ENCODE results near the gene UNG.

UNG gene

DNA sequence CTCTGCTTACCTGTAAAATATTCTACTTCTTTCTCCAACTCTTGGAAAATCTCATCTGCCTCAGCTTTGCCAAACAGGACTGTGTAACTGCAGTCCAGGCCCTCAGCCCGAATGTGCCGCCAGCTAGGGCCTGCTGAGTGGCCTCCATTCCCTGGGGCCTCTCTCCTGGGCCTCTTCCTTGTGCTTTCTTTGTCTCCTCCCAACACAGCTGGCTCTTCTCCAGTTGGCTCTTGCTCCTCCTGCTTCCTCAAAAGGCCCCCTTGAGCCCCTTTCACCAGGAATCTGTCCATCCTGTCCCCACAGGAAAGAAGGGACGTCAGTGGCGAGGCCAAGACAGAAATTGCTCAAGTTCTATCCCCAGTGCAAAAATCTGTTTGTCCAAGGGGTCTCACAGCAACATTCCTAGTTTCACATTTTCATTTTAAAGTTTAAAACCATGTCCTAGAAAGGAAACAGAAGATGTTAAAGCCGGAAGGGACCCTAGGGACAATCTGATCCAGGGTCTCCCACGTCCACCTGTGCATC, 4.8 kb upstream of the UNG start:
- no peak for DNase-seq

DNA sequence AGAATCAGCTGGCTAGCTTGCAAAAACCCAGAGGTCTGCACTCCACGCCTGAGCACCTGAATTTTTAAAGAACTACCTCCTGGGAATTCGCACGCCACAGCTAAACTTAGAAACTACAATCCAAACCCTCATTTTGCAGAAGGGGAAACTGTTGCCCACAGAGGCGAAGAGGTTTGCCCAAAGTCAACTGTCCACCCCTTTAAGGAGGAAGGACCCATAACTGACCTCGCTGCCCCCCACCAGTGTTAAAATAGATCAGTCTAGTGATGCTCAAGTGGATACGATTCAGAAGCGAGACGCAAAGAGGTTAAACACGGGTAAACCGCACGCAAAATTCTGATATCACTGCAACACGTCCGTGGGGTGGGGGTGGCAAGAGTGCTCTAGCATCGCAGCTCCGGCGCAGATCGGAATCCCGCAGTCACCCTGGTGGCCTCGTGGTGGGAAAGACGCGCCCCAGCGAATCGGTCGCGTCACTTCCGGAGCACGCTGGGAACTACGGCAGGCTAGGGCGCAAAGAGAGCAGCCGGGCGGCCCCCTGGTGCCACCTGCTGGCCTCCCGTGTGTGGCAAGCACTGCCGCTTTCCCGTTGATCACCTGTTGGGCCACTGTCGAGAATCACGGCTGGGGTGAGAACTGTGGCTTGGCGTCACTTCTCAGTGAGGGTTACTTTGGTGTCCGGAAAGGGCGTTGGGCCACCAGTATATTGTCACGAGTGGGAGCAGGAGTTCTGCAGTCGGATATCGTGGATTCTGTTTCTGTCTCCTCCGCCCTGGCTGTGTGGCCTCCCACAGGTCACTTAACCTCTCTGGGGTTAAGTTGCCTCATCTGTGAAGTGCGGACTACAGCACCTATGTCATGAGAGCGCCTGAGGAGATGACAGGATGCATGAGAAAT, 4.1 kb upstream of the UNG start, which contains the start of gene ALKBH2:
Gene ALKBH2, minus strand, starts transcription at position 451 of the 897 bp plus-strand sequence. CDS start 686 bp downstream, outside the sequence.
- peak; percentile 78 to 90 for DNase-seq

DNA sequence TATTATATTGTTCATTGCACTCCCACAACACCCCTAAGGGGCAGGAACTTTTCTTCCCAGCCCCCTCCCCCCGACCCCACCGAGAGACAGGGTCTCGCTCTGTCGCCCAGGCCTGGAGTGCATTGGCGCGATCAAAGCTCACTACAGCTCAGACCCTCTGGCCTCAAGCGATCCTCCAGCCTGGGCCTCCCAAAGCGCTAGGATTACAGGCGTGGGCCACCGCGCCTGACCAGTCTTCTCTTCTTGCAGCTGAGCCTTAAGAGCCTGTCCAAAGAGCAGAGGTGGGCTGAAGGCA, 310 bp upstream of the UNG start:
- DNase-seq, result no peak

DNA sequence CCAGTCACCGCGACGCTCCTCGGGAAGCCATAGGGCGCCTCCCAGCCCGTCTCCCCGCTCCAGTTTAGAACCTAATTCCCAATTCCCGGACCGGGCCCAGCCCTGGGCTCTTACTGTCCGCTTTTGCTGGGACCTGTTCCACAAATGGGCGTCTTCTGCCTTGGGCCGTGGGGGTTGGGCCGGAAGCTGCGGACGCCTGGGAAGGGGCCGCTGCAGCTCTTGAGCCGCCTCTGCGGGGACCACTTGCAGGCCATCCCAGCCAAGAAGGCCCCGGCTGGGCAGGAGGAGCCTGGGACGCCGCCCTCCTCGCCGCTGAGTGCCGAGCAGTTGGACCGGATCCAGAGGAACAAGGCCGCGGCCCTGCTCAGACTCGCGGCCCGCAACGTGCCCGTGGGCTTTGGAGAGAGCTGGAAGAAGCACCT, 797 bp downstream of the UNG start:
- no peak for DNase-seq

GRCh38 chr12:109098651-109099050, 1.3 kb downstream of the UNG start:
- no peak for DNase-seq

- DNase-seq, result no peak
These were observed 2.1 kb downstream of the UNG start for GRCh38 chr12:109099431-109100020.

- no peak for DNase-seq
These were observed 3.3 kb downstream of the UNG start for GRCh38 chr12:109100741-109101140.

GRCh38 chr12:109102491-109102890, 5.1 kb downstream of the UNG start:
- DNase-seq, result no peak

GRCh38 chr12:109105176-109105575, 7.8 kb downstream of the UNG start:
- no peak for DNase-seq

DNA sequence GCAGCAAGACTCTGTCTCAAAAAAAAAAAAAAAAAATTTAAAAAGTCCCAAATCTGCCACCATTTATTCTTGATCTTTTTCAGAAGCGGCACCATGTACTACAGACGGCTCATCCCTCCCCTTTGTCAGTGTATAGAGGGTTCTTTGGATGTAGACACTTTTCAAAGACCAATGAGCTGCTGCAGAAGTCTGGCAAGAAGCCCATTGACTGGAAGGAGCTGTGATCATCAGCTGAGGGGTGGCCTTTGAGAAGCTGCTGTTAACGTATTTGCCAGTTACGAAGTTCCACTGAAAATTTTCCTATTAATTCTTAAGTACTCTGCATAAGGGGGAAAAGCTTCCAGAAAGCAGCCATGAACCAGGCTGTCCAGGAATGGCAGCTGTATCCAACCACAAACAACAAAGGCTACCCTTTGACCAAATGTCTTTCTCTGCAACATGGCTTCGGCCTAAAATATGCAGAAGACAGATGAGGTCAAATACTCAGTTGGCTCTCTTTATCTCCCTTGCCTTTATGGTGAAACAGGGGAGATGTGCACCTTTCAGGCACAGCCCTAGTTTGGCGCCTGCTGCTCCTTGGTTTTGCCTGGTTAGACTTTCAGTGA, 12.5 kb downstream of the UNG start:
- DNase-seq, result no peak

DNA sequence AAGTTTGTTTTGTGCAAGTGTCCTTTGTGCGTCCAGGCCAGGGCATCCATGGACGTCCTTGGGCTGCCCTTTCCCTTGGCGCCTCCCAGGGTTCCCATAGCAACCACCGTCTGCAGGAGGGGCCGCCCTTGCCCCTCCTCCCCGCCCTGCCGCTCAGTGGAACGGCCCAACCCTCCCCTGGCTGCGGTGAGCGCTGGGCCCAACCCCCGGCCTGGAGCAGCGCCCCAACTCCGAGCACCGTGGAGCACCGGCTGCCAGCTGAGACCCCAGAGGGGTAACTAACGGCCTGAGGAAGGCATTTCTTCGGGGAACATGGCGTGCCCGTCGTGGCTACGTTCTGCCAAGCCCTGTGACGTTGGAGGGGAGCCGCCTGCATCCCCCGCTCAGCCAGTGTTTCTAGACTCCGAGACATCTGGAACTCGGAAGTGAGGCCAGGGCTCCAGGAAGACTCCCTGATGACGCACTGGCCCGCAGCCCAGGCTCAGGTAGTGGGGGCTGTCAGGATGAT, 13.6 kb downstream of the UNG start:
- DNase-seq, result peak; percentile 70 to 91

DNA sequence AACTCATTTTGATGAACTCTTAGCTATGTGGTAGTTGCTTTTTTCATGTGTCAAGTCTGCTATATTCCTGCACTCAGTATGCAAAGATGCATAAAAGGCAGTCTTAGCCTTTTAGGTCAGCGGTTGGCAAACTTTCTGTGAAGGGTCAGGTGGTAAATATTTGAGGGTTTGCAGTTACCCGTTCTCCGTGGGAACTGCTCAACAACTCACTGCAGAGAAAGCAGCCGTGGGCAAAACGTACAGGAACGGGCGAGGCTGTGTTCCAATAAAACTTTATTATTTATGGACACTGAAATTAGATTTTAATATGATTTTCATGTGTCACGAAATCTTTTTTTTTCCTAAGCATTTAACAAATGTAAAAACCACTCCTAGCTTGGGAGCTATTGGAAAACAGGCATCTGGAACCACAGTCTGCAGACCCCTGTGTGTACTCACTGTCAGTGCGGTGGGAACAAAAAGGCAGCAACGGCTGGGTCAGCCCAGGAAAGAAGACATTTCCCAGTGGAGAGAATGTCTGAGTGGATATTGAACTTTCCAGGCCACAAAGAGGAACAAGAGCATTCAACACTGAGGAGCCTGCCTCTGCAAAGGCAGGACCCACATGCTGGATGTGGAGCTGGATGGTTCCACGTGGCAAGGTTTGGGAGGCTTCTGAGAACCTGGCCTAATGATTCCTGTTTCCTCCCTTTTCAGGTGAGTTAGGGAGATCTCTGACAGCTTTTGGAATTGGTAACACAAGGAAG, 15.5 kb downstream of the UNG start:
- no peak for DNase-seq

DNA sequence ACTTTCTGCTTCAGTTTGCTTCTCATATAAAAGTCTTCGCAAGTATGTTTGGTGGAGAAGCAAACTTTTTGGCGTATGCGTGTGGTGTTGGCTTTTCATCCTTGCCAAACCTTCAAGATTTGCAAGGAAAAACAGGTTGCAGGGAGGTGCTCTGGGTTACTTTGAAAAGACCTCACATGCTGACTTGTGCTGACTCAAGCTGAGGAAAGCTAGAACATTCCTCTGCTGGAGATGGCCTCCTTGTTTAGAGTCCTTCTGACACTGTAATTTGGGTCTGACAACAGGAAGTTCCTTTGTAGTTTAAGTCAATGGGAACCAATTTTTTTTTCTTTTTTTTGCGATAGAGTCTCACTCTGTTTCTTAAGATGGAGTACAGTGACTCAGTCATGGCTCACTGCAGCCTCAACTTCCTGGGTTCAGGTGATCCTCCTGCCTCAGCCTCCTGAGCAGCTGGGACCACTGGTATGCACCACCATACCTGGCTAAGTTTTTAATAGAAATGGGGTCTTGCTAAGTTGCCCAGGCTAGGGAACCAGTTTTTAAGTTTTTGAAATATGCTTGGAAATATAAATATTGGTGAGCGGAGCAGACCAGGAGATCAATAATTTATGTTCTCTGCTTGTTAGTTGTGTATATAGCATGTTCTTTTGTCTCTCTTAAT, 16.4 kb downstream of the UNG start:
- DNase-seq, result no peak

DNA sequence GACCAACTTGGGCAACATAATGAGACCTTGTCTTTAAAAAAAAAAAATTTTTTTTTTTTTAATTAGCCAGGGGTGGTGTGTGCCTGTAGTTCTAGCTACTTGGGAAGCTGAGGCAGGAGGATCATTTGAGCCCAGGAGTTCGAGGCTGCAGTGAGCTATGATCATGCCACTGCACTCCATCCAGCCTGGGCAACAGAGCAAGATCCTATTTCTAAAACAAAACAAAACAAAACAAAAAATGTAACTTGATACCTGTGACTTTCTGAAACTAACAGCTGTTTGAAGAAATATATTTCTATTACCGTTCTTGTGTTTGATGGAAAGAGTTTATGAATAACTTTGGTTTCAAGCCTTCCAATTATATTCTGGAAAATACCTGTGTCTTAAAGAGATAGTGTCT, 17.2 kb downstream of the UNG start:
- no peak for DNase-seq

DNA sequence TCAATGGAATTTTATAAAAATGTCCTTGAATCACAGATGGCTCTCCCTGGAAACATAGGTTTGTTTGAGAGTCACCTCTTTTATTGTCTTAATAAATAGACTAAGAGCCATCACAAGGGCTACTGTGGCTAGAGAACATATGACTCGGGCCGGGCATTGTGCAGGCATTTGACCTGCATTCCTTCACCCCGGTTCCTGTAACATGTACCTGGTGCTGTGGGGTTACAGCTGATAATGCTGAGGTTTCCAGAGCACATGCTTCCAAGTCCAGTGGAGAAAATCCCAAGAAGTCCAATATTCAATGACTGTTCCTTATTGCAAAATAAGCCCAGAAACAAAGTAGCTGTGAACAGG, 18.0 kb downstream of the UNG start:
- DNase-seq, result no peak

DNA sequence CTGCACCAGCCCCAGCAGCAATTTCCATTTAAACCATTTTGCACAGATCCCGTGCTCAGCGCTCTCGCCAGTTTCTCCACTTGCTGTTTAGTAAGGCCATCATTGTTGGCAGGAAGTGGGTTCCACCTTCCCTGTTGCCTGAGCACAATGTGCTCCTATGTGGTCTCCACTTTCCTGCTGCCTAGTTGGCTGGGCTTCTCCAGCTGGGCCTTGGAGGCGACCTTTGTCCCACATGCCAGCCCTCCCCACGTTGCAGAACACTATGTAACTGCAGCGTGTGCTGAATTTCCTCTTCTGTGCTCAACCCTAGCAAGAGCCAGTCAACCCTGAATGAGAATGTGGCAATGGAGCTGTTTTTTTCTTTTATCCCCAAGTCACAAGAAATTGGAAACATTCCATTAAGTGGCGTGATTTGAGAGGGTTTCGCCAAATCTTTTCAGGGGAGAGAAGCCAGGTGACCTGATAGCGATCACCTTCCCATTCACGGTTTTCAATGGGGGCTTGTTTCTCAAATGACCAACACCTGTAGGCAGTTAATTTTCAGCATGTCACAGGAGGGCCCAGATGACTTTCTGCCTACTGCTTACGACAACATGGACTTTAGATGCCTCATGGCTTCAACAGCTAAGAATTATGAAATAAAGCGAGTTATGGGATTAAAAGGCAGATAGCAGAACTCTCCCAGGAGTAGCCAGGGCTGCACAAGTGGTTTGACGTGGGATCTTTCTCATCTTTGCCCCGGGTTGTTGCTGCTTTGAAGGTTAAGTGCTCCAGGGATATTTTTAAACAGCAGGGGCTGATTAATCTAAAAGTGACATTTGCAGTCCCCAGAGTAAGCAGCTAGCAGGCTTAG, 18.6 kb downstream of the UNG start, which contains the start of gene ACACB:
Gene ACACB, plus strand, starts transcription at position 830 of the 853 bp plus-strand sequence. CDS start 22,819 bp downstream, outside the sequence.
- no peak for DNase-seq

GRCh38 chr12:109116611-109116949, 19.2 kb downstream of the UNG start:
- DNase-seq, result no peak

GRCh38 chr12:109120095-109120494, 22.7 kb downstream of the UNG start:
- DNase-seq, result no peak

GRCh38 chr12:109120557-109120956, 23.2 kb downstream of the UNG start:
- no peak for DNase-seq

DNA sequence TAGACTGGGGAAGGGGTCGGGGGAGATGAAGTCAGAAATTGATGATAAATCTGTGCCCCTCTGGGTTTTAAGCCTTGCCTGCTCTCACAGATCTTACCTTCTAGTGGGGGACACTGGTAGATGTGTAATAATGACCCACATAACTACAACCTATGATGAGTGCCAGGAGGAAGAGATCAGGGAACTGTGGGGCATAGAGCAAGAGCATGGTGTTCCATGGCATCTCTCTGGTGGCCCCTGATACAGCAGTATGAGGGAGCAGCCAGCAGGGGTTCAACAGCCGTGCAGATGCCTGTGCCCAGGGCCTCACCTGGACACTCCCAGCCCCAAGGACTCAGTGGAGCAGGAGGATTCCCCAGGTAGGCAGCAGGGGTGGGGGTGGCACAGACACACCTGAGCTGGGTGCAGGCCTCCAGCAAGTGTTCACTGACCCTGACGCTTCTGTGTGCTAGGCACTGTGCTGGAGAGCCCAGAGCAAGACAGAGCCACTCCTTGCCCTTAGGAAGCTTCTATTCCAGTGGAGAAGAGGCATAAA, 24.0 kb downstream of the UNG start:
- no peak for DNase-seq

Measured in SW 1271 (cell line).